OCI-LY3 (cell line): ENCODE measurements around the gene PIGW.

Source experiments
- EZH2phosphoT487 ChIP-seq: fragments of 200-600 bp; shearing (Covaris generic); IDR thresholded peaks from 2 replicates; pipeline ENCODE4 v1.6.1; 2018; ENCODE audit warnings: antibody characterized with exemption, mixed run types, low read depth
- TF ChIP-seq, protein P1 (sequence below): fragments of 200-600, 300-600 bp; sonication (generic); IDR thresholded peaks from 2 replicates; pipeline ENCODE4 v1.5.1; 2014; ENCODE audit warnings: antibody characterized with exemption, low read length, low read depth

- TF ChIP-seq, protein P1, sequence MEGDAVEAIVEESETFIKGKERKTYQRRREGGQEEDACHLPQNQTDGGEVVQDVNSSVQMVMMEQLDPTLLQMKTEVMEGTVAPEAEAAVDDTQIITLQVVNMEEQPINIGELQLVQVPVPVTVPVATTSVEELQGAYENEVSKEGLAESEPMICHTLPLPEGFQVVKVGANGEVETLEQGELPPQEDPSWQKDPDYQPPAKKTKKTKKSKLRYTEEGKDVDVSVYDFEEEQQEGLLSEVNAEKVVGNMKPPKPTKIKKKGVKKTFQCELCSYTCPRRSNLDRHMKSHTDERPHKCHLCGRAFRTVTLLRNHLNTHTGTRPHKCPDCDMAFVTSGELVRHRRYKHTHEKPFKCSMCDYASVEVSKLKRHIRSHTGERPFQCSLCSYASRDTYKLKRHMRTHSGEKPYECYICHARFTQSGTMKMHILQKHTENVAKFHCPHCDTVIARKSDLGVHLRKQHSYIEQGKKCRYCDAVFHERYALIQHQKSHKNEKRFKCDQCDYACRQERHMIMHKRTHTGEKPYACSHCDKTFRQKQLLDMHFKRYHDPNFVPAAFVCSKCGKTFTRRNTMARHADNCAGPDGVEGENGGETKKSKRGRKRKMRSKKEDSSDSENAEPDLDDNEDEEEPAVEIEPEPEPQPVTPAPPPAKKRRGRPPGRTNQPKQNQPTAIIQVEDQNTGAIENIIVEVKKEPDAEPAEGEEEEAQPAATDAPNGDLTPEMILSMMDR = no peak
- TF ChIP-seq EZH2phosphoT487 = no peak
Observed at GRCh38 chr17:36495076-36495578, 39.7 kb upstream of the PIGW start.
